Stimulated activated CD8-positive, alpha-beta memory T cell treated with anti-CD3 and anti-CD28 coated beads, Interleukin-7, amount 100 ng/mL, for 48 hours (primary cell): ENCODE measurements around the gene ELAPOR1.
A peak's percentile ranks its signal among the peaks of the same experiment; 100 is the strongest.

Source experiments
- DNase-seq, 2 donors: peaks; one replicate each; pipeline ENCODE4 v3.0.0-alpha.2; 2020; ENCODE audit warnings: low read depth in 1 of 2; ENCODE audit errors: extremely low read depth in 1 of 2

The ELAPOR1 gene, protein sequence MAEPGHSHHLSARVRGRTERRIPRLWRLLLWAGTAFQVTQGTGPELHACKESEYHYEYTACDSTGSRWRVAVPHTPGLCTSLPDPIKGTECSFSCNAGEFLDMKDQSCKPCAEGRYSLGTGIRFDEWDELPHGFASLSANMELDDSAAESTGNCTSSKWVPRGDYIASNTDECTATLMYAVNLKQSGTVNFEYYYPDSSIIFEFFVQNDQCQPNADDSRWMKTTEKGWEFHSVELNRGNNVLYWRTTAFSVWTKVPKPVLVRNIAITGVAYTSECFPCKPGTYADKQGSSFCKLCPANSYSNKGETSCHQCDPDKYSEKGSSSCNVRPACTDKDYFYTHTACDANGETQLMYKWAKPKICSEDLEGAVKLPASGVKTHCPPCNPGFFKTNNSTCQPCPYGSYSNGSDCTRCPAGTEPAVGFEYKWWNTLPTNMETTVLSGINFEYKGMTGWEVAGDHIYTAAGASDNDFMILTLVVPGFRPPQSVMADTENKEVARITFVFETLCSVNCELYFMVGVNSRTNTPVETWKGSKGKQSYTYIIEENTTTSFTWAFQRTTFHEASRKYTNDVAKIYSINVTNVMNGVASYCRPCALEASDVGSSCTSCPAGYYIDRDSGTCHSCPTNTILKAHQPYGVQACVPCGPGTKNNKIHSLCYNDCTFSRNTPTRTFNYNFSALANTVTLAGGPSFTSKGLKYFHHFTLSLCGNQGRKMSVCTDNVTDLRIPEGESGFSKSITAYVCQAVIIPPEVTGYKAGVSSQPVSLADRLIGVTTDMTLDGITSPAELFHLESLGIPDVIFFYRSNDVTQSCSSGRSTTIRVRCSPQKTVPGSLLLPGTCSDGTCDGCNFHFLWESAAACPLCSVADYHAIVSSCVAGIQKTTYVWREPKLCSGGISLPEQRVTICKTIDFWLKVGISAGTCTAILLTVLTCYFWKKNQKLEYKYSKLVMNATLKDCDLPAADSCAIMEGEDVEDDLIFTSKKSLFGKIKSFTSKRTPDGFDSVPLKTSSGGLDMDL

DNA sequence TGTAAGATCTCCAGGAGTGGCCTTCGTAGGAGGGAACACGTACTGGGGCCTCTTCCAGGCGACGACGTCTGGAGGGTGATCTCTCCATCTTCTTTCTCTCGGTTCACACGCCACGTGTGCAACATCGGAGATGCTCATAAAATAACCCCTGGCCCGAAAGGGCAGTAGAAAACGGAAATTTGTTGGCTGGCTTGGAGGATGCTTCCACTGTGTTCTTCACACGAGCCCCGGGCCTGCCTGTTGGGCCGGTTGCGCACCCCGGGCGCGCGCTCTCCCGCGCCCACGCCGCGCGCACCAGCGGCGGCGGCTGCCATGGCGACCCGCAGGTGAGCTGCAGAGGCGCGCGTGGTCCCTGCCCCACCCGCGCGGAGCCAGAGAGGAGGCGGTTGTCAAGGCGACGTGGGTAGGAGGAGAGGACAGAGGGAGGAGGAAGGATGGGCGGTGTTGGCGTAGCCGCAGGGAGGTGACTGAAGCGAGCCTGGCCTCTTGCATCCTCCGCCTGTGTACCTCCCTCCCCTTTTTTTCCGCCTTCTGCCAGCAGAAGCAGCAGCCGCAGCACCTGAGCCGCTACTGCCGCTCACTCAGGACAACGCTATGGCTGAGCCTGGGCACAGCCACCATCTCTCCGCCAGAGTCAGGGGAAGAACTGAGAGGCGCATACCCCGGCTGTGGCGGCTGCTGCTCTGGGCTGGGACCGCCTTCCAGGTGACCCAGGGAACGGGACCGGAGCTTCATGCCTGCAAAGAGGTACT is at the start of gene ELAPOR1:
Gene ELAPOR1, plus strand, starts transcription at position 526 of the 752 bp plus-strand sequence. Its CDS starts 69 bp downstream, at position 595.
- DNase-seq = peak in 1 of 2 donors; percentile 72

- no peak for DNase-seq
These were observed 48.8 kb upstream of the ELAPOR1 start for GRCh38 chr1:109065137-109065536.

GRCh38 chr1:109067883-109068282 is 46.0 kb upstream of the ELAPOR1 start:
- no peak for DNase-seq

- no peak for DNase-seq
These were observed 44.6 kb upstream of the ELAPOR1 start for GRCh38 chr1:109069294-109069693.

DNA sequence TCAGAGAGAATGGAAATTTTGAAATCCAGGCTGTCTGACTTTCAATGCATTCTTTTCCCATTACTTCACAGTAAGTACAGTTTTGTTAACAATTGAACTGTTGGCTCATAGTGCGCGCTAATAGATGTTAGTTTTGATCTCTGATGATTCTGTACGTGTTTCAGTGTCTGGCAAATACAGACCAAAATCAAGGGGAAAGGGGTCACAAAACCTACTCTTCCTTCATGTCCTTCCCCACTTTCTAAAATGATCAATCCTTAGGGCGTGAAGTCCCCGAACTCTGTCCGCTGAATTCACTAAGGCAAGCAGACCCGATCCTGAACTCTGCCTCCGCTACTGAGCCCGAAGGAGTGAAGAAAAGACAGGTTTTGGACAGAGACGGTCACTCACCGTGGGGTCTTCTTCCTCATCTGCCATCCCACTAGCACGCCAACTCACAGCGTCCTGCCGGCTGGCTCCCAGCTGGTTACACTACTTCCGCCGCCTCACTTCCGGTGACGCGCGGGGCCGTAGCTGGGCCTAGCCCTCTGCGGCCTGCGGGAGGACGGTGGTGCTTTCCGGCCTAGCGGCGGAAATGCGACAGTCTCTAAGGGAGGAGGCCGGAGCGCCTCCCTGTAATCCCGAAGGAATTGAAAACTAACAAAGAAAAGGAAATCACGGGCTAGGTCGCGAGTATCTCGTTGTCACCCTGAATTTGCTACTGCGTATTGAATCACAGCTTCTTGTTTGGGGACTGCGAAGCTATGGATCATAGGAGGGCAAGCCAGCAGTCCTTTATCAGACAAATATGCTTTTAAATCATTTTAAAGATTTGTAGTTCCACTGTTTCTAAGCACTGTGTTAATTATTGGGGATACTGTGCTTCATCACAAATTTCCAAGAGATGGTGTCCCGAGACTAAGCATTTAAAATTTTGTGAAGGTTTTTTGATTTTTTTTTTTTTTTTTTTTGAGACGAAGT is 38.1 kb upstream of the ELAPOR1 start, which contains the start of gene TAF13:
Gene TAF13, minus strand, starts transcription at position 473 of the 960 bp plus-strand sequence. Its CDS starts 56 bp downstream, at position 417.
- peak; percentile 82 to 85 for DNase-seq

DNA sequence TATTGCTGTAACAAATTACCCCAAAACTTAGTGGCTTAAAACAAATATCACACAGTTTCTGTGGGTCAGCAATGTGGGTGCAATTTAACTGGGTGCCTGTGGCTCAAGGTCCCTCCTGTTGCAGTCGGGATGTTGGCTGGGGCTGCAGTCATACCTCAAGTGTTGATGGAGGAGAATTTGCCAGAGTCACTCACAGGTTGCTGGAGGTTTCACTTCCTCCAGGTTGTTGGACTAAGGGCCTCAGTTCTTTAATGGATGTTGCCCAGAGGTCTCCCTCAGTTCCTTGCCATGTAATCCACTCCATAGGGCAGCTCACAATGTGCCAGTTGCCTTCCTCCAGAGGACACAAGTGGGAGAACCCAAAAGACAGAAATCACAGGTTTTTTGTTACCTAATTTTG is 35.6 kb upstream of the ELAPOR1 start:
- DNase-seq = no peak

DNA sequence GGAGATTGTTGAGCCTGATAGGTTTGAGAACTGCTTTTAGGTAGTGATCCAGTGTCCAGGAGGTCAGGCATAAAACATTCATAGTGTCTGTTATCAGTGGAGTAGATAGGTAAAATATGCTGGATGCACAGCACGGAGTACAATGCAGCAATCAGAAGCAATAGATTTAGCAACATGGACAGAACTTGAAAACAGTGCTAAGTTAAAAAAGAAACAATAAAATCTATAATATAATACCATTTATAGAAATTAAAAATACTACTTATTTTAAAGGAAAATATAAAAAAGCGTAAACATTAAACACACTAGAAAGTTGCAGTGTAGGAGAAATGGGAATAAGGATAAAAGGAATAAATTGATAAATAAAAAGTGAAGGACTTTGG is 34.7 kb upstream of the ELAPOR1 start:
- DNase-seq = no peak

- DNase-seq = no peak
These were observed 33.4 kb upstream of the ELAPOR1 start for GRCh38 chr1:109080441-109081082.

DNA sequence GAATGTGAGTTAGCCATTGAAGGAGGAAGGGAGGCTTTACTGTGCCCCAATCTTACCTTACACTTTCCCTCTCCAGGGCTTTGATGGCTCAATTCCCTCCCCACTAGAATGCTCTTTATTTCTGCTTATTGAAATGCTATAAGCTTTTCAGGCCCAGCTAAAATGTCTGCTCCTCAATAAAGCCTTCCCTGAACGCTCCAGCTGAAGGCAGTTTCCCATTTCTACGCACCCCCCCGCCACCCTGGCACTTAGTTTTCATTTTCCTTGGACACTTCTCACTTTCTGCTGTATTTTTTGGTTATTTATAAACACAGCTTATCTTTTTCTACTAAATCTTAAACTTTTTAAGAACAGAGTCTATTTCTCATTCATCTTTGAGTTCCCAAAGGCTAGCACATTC is 30.4 kb upstream of the ELAPOR1 start:
- no peak for DNase-seq

GRCh38 chr1:109083923-109084322 is 30.0 kb upstream of the ELAPOR1 start:
- no peak for DNase-seq

DNA sequence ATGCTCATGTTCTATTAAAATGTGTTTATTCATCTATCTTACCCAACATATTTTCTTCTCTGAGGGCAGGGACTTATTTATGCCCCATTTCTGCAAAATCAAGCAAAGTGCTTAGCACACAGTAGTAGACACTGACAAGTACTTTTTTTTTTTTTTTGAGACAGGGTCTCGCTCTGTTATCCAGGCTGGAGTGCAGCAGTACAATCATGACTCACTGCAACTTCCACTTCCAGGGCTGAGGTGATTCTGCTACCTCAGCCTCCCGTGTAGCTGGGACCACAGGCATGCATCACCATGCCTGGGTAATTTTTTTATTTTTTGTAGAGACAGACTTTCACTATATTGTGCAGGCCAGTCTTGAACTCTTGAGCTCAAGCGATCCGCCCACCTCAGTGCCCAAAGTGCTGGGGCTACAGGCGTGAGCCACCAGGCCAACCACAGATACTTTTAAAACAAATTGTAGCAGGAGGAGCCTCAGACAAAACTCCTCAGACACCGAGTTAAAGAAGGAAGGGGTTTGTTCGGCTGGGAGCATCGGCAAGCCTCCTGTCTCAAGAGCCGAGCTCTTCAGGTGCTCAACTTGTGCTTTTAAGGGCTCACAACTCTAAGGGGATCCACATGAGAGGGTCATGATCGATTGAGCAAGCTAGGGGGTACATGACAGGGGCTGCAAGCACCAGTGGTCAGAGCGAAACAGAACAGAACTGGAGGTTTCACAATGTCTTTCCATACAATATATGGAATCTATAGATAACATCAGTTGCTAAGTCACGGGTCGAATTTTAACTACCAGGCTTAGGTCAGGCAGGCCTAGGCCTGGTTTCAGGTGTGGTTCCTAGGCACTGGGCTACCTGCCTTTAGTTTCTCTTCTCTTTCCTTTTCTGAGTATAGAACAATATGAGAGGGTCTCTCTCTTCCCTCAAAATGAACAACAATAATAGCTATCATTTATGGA is 29.1 kb upstream of the ELAPOR1 start:
- no peak for DNase-seq

GRCh38 chr1:109089242-109090015 is 24.5 kb upstream of the ELAPOR1 start:
- DNase-seq = no peak

GRCh38 chr1:109090196-109091077 is 23.5 kb upstream of the ELAPOR1 start, which contains the start of gene TMEM167B:
Gene TMEM167B, plus strand, starts transcription at chr1:109090764. Its CDS starts 109 bp downstream, at chr1:109090873.
- DNase-seq = peak; percentile 72 to 86

DNA sequence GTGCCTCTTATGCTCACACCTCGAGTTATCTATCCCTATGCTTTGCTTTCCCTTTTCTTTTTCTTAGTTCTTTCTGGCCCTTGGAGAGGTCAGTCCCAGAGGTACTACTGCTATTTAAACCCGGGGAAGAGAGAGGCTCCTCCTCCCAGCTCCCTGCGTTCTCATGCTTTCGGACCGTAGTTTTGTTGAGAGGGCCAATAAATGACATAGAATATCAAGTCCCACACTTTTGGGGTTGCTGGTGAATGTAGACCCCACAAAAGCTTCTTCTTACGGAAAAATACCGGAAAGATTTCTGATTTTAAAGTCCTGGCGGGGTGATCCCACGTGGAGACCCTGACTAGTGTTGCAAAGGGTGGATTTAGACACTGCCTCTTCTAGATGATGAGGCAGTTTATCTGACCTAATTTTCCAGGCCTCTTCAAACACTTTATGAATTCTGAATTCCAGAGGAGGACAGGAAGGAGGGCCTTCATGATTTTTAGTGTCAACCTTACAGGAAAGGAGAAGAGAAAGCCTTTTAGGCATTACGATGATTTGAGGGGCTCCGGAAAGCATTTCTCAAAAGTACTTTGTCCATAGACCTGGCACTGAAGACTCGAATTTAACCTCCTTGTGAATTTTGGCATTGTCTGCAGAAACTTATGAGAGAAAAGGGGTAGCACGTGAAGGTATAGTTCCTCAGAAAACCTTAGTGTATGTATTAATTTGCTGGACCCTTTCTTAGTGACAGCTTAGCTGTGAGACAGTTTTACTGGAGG is 22.7 kb upstream of the ELAPOR1 start:
- no peak for DNase-seq

DNA sequence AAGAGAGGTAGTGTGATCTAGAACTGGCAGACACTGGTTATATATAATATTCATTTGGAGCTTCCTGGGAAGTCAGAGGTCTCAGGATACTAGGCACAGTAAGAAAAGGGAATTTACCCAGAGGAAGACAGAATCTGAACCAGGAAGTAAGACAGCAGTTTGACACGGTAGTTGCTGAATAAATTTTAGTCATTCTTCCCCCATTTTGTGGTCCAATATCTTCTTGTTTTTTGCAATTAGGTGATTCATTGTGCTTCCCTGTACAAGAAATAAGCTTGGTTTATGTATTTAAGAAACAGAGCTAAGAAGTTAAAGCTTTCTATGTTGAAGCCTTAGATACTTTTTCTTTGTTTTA is 22.1 kb upstream of the ELAPOR1 start:
- no peak for DNase-seq
